ENCODE data around the gene IVD. TPM values are rescaled to one million over a fixed set of nuclear protein-coding genes. Genes with fewer than 3 reads are reported as not detected.

Gene IVD
- total and polyA plus RNA-seq, 4 donors: 40.3 to 156 (median 94.4) TPM

DNA sequence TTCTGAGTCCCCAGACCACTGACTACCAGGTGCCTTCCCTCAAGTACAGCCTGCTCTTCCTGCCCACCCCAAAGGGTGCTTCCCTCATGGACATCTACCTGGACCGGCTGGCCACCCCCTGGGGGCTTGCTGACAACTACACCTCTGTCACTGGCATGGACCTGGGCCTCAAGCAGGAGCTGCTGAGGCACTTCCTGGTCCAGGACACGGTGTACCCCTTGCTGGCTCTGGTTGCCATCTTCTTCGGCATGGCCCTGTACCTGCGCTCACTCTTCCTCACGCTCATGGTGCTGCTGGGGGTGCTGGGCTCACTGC is 38.3 kb upstream of the IVD start (continued):
- TF ChIP-seq, protein P1, sequence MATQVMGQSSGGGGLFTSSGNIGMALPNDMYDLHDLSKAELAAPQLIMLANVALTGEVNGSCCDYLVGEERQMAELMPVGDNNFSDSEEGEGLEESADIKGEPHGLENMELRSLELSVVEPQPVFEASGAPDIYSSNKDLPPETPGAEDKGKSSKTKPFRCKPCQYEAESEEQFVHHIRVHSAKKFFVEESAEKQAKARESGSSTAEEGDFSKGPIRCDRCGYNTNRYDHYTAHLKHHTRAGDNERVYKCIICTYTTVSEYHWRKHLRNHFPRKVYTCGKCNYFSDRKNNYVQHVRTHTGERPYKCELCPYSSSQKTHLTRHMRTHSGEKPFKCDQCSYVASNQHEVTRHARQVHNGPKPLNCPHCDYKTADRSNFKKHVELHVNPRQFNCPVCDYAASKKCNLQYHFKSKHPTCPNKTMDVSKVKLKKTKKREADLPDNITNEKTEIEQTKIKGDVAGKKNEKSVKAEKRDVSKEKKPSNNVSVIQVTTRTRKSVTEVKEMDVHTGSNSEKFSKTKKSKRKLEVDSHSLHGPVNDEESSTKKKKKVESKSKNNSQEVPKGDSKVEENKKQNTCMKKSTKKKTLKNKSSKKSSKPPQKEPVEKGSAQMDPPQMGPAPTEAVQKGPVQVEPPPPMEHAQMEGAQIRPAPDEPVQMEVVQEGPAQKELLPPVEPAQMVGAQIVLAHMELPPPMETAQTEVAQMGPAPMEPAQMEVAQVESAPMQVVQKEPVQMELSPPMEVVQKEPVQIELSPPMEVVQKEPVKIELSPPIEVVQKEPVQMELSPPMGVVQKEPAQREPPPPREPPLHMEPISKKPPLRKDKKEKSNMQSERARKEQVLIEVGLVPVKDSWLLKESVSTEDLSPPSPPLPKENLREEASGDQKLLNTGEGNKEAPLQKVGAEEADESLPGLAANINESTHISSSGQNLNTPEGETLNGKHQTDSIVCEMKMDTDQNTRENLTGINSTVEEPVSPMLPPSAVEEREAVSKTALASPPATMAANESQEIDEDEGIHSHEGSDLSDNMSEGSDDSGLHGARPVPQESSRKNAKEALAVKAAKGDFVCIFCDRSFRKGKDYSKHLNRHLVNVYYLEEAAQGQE (IDR thresholded peaks at IDR 0.05): no peak
- no peak for TF ChIP-seq HNF4G (IDR thresholded peaks at IDR 0.05)

DNA sequence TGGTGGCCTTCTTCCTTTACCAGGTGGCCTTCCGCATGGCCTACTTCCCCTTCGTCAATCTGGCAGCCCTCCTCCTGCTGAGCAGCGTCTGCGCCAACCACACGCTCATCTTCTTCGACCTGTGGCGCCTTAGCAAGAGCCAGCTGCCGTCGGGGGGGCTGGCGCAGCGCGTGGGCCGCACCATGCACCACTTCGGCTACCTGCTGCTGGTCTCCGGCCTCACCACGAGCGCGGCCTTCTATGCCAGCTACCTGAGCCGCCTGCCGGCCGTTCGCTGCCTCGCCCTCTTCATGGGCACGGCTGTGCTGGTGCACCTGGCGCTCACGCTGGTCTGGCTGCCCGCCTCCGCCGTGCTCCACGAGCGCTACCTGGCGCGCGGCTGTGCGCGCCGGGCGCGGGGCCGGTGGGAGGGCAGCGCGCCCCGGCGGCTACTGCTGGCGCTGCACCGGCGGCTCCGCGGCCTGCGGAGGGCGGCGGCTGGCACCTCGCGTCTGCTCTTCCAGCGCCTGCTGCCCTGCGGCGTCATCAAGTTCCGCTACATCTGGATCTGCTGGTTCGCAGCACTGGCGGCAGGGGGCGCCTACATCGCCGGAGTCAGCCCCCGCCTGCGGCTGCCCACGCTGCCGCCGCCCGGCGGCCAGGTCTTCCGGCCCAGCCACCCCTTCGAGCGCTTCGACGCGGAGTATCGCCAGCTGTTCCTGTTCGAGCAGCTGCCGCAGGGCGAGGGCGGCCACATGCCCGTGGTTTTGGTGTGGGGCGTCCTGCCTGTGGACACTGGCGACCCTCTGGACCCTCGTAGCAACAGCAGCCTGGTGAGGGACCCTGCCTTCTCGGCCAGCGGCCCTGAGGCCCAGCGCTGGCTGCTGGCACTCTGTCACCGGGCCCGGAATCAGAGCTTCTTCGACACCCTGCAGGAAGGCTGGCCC is 37.6 kb upstream of the IVD start:
- Histone ChIP-seq H3K36me3 (ENCODE audit: control insufficient read depth in 4 of 4, insufficient read depth in 3 of 4, low read depth in 1 of 4, low read length in 3 of 4) (no peaks in the 10 kb centered on the region), H3K9ac (ENCODE audit: low read depth in 1 of 2, low read length in 2 of 2) (no peak overlapping the region), H3K4me1 (ENCODE audit: control insufficient read depth in 4 of 4, insufficient read depth in 4 of 4, low read length in 3 of 4) (peaks cover 6 to 24% (median 13%) of the 10 kb centered on the region in 4 donors), H3K27ac (ENCODE audit: low read depth in 1 of 2, low read length in 2 of 2) (peak overlapping the region; percentile 42 to 72), H3K27me3 (ENCODE audit: control insufficient read depth in 4 of 4, insufficient read depth in 4 of 4, low read length in 3 of 4) (no peaks in the 10 kb centered on the region), H3K4me3 (ENCODE audit: low read depth in 1 of 3, low read length in 3 of 3) (peak overlapping the region in 1 of 3 donors; percentile 36), H3K9me3 (ENCODE audit: control insufficient read depth in 4 of 4, low read length in 3 of 4) (no peaks in the 10 kb centered on the region)
- peak; percentile 71 for DNase-seq (ENCODE audit: low spot score)
- WGBS: 14% methylated on average over 91 of the region's 91 CpGs
- no peak for TF ChIP-seq HNF4G (IDR thresholded peaks at IDR 0.05)
- TF ChIP-seq, protein P2, sequence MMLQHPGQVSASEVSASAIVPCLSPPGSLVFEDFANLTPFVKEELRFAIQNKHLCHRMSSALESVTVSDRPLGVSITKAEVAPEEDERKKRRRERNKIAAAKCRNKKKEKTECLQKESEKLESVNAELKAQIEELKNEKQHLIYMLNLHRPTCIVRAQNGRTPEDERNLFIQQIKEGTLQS (IDR thresholded peaks at IDR 0.05): no peak
- no peak for TF ChIP-seq FOXA1 (IDR thresholded peaks at IDR 0.05)
- no peak for TF ChIP-seq EGR1 (IDR thresholded peaks at IDR 0.05; ENCODE audit: low read depth in 2 of 2)
- TF ChIP-seq, protein P3, sequence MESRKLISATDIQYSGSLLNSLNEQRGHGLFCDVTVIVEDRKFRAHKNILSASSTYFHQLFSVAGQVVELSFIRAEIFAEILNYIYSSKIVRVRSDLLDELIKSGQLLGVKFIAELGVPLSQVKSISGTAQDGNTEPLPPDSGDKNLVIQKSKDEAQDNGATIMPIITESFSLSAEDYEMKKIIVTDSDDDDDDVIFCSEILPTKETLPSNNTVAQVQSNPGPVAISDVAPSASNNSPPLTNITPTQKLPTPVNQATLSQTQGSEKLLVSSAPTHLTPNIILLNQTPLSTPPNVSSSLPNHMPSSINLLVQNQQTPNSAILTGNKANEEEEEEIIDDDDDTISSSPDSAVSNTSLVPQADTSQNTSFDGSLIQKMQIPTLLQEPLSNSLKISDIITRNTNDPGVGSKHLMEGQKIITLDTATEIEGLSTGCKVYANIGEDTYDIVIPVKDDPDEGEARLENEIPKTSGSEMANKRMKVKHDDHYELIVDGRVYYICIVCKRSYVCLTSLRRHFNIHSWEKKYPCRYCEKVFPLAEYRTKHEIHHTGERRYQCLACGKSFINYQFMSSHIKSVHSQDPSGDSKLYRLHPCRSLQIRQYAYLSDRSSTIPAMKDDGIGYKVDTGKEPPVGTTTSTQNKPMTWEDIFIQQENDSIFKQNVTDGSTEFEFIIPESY (IDR thresholded peaks at IDR 0.05): no peak
- peak; percentile 29 for TF ChIP-seq SP1 (IDR thresholded peaks at IDR 0.05)
- no peak for TF ChIP-seq HNF4A (conservative IDR thresholded peaks at IDR 0.05)
- TF ChIP-seq RXRA (IDR thresholded peaks at IDR 0.05): no peak
- TF ChIP-seq, protein P4, sequence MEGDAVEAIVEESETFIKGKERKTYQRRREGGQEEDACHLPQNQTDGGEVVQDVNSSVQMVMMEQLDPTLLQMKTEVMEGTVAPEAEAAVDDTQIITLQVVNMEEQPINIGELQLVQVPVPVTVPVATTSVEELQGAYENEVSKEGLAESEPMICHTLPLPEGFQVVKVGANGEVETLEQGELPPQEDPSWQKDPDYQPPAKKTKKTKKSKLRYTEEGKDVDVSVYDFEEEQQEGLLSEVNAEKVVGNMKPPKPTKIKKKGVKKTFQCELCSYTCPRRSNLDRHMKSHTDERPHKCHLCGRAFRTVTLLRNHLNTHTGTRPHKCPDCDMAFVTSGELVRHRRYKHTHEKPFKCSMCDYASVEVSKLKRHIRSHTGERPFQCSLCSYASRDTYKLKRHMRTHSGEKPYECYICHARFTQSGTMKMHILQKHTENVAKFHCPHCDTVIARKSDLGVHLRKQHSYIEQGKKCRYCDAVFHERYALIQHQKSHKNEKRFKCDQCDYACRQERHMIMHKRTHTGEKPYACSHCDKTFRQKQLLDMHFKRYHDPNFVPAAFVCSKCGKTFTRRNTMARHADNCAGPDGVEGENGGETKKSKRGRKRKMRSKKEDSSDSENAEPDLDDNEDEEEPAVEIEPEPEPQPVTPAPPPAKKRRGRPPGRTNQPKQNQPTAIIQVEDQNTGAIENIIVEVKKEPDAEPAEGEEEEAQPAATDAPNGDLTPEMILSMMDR (IDR thresholded peaks at IDR 0.05; ENCODE audit: low read depth, low read length, missing input control): peak; percentile 81
- peak; percentile 67 to 81 for TF ChIP-seq RAD21 (IDR thresholded peaks at IDR 0.05)
- no peak for TF ChIP-seq FOXA2 (IDR thresholded peaks at IDR 0.05)
- no peak for TF ChIP-seq JUND (IDR thresholded peaks at IDR 0.05)
- TF ChIP-seq YY1 (IDR thresholded peaks at IDR 0.05): no peak
- no peak for TF ChIP-seq GABPA (IDR thresholded peaks at IDR 0.05 in 1 of 2, conservative IDR thresholded peaks at IDR 0.05 in 1 of 2)
- no peak for TF ChIP-seq TAF1 (conservative IDR thresholded peaks at IDR 0.05)
- TF ChIP-seq, protein P1 (IDR thresholded peaks at IDR 0.05): no peak
- no peak for TF ChIP-seq NR2F2 (IDR thresholded peaks at IDR 0.05)
- TF ChIP-seq, protein P5, sequence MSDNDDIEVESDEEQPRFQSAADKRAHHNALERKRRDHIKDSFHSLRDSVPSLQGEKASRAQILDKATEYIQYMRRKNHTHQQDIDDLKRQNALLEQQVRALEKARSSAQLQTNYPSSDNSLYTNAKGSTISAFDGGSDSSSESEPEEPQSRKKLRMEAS (IDR thresholded peaks at IDR 0.05): no peak

Measured in liver (tissue), 9 donors.